ENCODE data around the gene KRTAP4-8.
"Not testable (repeated sequence)": the region's sequence is repeated elsewhere in the genome, so short reads cannot be mapped to it uniquely, and the experiment has no call there.

The KRTAP4-8 gene

DNA sequence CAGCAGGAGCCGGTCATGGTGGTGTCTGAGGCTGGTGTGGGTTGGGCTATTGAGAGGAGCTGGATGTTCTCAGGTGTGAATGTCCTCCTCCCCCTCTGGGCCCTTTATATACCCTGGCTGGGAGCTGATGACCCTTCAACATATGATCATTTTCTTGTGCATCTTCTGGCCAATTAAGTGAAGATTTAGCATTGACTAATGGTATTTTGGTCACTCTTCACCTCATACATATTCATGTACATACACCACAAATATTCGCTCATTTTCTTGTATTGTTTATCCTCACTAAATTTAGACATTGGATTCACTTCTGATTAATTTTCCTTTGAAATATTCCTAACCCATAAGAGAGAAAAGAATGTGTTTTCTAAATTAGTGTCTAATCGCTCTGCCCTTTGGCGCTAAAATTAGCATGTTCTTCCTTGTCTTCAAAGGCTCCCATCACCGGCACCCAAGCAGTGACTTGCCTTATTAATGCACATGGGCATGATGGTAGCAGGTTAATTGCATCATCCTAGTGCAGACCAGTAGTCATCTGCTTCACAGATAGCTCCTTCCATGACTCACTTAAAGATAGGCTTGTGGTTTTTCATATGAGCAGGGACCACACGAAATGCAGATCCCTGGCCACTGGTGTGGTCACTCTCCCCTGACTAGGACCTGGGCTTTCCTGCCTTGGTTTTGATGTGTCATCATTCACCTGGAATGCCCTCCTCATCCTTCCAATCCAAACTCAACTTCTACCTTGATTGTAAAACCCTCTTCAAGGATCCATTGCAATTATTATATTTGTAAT lies 31.9 kb downstream of the KRTAP4-8 start, which contains the start of gene KRTAP2-4:
KRTAP2-4 (minus strand) TSS at position 51 of the 796 bp plus-strand sequence; CDS start at position 17, 34 bp downstream.
- Histone ChIP-seq H2BK5ac (ENCODE audit: low read length) (no peak within 1 kb of the TSS), H3K27me3 (ENCODE audit: insufficient read depth, low read length, poor library complexity) (no peaks in the 10 kb centered on the region), H3K79me2 (ENCODE audit: control insufficient read depth, insufficient read depth, low read length) (no peaks in the 10 kb centered on the region), H3K79me1 (ENCODE audit: low read length) (no peaks in the 10 kb centered on the region), H3K9ac (ENCODE audit: low read length) (no peak within 1 kb of the TSS), H3K27ac (ENCODE audit: low read depth, low read length) (no peak within 1 kb of the TSS), H3K4ac (ENCODE audit: low read depth, low read length) (no peak within 1 kb of the TSS), H2BK120ac (ENCODE audit: low read depth, low read length) (no peak within 1 kb of the TSS), H3K18ac (ENCODE audit: low read length) (no peak within 1 kb of the TSS), H3K36me3 (ENCODE audit: control insufficient read depth, insufficient read depth, low read length) (no peaks in the 10 kb centered on the region), H4K8ac (ENCODE audit: low read depth, low read length) (no peak within 1 kb of the TSS), H3K23ac (ENCODE audit: low read length) (no peak within 1 kb of the TSS), H2BK15ac (replicated peaks; ENCODE audit: low read depth) (no peak within 1 kb of the TSS), H3K56ac (ENCODE audit: low read length) (no peak within 1 kb of the TSS), H2AK5ac (ENCODE audit: low read length) (no peak within 1 kb of the TSS), H3K4me1 (ENCODE audit: control insufficient read depth, low read depth, low read length) (no peaks in the 10 kb centered on the region), H4K5ac (ENCODE audit: low read length) (no peak within 1 kb of the TSS), H3K4me2 (ENCODE audit: low read length) (no peak within 1 kb of the TSS), H3K4me3 (ENCODE audit: low read length) (no peak within 1 kb of the TSS)
- no peak for DNase-seq
- WGBS (ENCODE audit: extremely low coverage, insufficient coverage, low lambda C conversion rate): no CpG with 5 or more reads among the region's 6 CpGs

- H3K27ac ChIP-seq (ENCODE audit: low read depth, low read length); H3K4me2 ChIP-seq (ENCODE audit: low read length); H2AK5ac ChIP-seq (ENCODE audit: low read length); H3K9ac ChIP-seq (ENCODE audit: low read length); H2BK120ac ChIP-seq (ENCODE audit: low read depth, low read length); H3K18ac ChIP-seq (ENCODE audit: low read length); H3K23ac ChIP-seq (ENCODE audit: low read length); H2BK5ac ChIP-seq (ENCODE audit: low read length); H3K4ac ChIP-seq (ENCODE audit: low read depth, low read length); H2BK15ac ChIP-seq (replicated peaks; ENCODE audit: low read depth); H3K56ac ChIP-seq (ENCODE audit: low read length); H3K27me3 ChIP-seq (ENCODE audit: insufficient read depth, low read length, poor library complexity); H3K4me1 ChIP-seq (ENCODE audit: control insufficient read depth, low read depth, low read length); H4K5ac ChIP-seq (ENCODE audit: low read length); DNase-seq; H3K4me3 ChIP-seq (ENCODE audit: low read length); H3K36me3 ChIP-seq (ENCODE audit: control insufficient read depth, insufficient read depth, low read length); H4K8ac ChIP-seq (ENCODE audit: low read depth, low read length); H3K79me1 ChIP-seq (ENCODE audit: low read length); H3K79me2 ChIP-seq (ENCODE audit: control insufficient read depth, insufficient read depth, low read length): not testable (repeated sequence)
- WGBS (ENCODE audit: extremely low coverage, insufficient coverage, low lambda C conversion rate): no CpG with 5 or more reads among the region's 16 CpGs
These were observed 32.8 kb downstream of the KRTAP4-8 start for GRCh38 chr17:41065016-41065689.

DNA sequence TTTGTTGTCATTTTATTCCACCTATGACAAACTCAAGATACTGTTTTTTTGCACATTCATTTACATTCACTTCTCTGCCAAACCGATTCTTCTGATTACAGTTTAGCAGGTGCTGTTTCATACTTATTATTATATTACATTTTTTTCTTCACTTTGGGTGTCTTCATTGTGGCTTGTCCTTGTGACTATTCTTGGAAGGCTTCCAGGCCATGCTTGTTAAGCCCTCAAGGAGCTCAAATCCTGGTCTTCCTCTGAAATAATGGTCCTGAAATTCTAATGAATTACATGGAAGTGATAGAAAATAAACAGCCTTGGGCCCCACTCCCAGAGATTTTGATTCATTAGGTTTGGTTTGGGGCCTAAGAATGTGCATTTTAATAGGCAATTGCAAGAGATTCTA lies 33.6 kb downstream of the KRTAP4-8 start:
- no peak overlapping the region for H4K8ac ChIP-seq (ENCODE audit: low read depth, low read length)
- H3K23ac ChIP-seq (ENCODE audit: low read length): no peak overlapping the region
- H3K4me3 ChIP-seq (ENCODE audit: low read length): no peak overlapping the region
- no peaks in the 10 kb centered on the region for H3K27me3 ChIP-seq (ENCODE audit: insufficient read depth, low read length, poor library complexity)
- no peaks in the 10 kb centered on the region for H3K79me2 ChIP-seq (ENCODE audit: control insufficient read depth, insufficient read depth, low read length)
- H2BK15ac ChIP-seq (replicated peaks; ENCODE audit: low read depth): no peak overlapping the region
- H3K79me1 ChIP-seq (ENCODE audit: low read length): no peaks in the 10 kb centered on the region
- no peak overlapping the region for H3K56ac ChIP-seq (ENCODE audit: low read length)
- H3K4me1 ChIP-seq (ENCODE audit: control insufficient read depth, low read depth, low read length): no peaks in the 10 kb centered on the region
- no peak overlapping the region for H4K5ac ChIP-seq (ENCODE audit: low read length)
- no peak overlapping the region for H2AK5ac ChIP-seq (ENCODE audit: low read length)
- no peak overlapping the region for H3K4ac ChIP-seq (ENCODE audit: low read depth, low read length)
- no peak overlapping the region for H3K9ac ChIP-seq (ENCODE audit: low read length)
- WGBS (ENCODE audit: extremely low coverage, insufficient coverage, low lambda C conversion rate): no CpG with 5 or more reads among the region's 1 CpG
- H3K27ac ChIP-seq (ENCODE audit: low read depth, low read length): no peak overlapping the region
- no peak overlapping the region for H2BK120ac ChIP-seq (ENCODE audit: low read depth, low read length)
- no peaks in the 10 kb centered on the region for H3K36me3 ChIP-seq (ENCODE audit: control insufficient read depth, insufficient read depth, low read length)
- no peak overlapping the region for H2BK5ac ChIP-seq (ENCODE audit: low read length)
- no peak overlapping the region for H3K18ac ChIP-seq (ENCODE audit: low read length)
- no peak for DNase-seq
- no peak overlapping the region for H3K4me2 ChIP-seq (ENCODE audit: low read length)

- Histone ChIP-seq H3K4me1 (ENCODE audit: control insufficient read depth, low read depth, low read length) (no peaks in the 10 kb centered on the region), H3K18ac (ENCODE audit: low read length) (no peak overlapping the region), H3K9ac (ENCODE audit: low read length) (no peak overlapping the region), H3K36me3 (ENCODE audit: control insufficient read depth, insufficient read depth, low read length) (no peaks in the 10 kb centered on the region), H3K23ac (ENCODE audit: low read length) (no peak overlapping the region), H3K4me2 (ENCODE audit: low read length) (no peak overlapping the region), H3K27me3 (ENCODE audit: insufficient read depth, low read length, poor library complexity) (no peaks in the 10 kb centered on the region), H3K4me3 (ENCODE audit: low read length) (no peak overlapping the region), H2AK5ac (ENCODE audit: low read length) (no peak overlapping the region), H4K8ac (ENCODE audit: low read depth, low read length) (no peak overlapping the region), H3K79me1 (ENCODE audit: low read length) (no peaks in the 10 kb centered on the region), H3K4ac (ENCODE audit: low read depth, low read length) (no peak overlapping the region), H2BK5ac (ENCODE audit: low read length) (no peak overlapping the region), H2BK120ac (ENCODE audit: low read depth, low read length) (no peak overlapping the region), H3K56ac (ENCODE audit: low read length) (no peak overlapping the region), H3K79me2 (ENCODE audit: control insufficient read depth, insufficient read depth, low read length) (no peaks in the 10 kb centered on the region), H3K27ac (ENCODE audit: low read depth, low read length) (no peak overlapping the region), H4K5ac (ENCODE audit: low read length) (no peak overlapping the region), H2BK15ac (replicated peaks; ENCODE audit: low read depth) (no peak overlapping the region)
- DNase-seq: no peak
- no CpG with 5 or more reads among the region's 4 CpGs for WGBS (ENCODE audit: extremely low coverage, insufficient coverage, low lambda C conversion rate)
These were observed 34.5 kb downstream of the KRTAP4-8 start for GRCh38 chr17:41063449-41063848.

DNA sequence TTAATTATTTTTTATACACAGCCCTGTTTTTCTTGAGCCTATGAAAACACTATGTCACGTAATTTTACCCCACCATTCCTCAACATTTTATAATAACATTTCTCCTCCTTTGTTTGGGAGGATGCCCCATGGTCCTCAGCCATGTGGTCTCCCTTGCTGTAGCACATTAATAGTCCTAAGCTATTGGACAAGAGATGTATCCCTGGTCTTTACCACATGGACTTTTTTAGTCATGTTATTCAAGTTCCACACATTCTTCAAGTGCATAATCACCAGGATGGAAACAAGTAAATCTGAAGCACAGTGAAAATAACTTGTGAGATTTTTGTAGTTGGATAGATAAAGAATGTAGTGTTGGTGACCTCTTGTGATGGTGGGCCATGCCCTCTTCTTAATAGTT lies 36.0 kb downstream of the KRTAP4-8 start:
- no peak overlapping the region for H3K18ac ChIP-seq (ENCODE audit: low read length)
- H3K79me1 ChIP-seq (ENCODE audit: low read length): no peaks in the 10 kb centered on the region
- H3K4me3 ChIP-seq (ENCODE audit: low read length): no peak overlapping the region
- no peak overlapping the region for H2BK120ac ChIP-seq (ENCODE audit: low read depth, low read length)
- peak; percentile 10 for DNase-seq
- no peaks in the 10 kb centered on the region for H3K79me2 ChIP-seq (ENCODE audit: control insufficient read depth, insufficient read depth, low read length)
- H2BK15ac ChIP-seq (replicated peaks; ENCODE audit: low read depth): no peak overlapping the region
- no peaks in the 10 kb centered on the region for H3K4me1 ChIP-seq (ENCODE audit: control insufficient read depth, low read depth, low read length)
- no peak overlapping the region for H3K4me2 ChIP-seq (ENCODE audit: low read length)
- no peak overlapping the region for H3K27ac ChIP-seq (ENCODE audit: low read depth, low read length)
- H3K27me3 ChIP-seq (ENCODE audit: insufficient read depth, low read length, poor library complexity): no peaks in the 10 kb centered on the region
- no peak overlapping the region for H3K4ac ChIP-seq (ENCODE audit: low read depth, low read length)
- H3K56ac ChIP-seq (ENCODE audit: low read length): no peak overlapping the region
- 100% methylated on average over 1 of the region's 1 CpG for WGBS (ENCODE audit: extremely low coverage, insufficient coverage, low lambda C conversion rate)
- no peaks in the 10 kb centered on the region for H3K36me3 ChIP-seq (ENCODE audit: control insufficient read depth, insufficient read depth, low read length)
- H4K5ac ChIP-seq (ENCODE audit: low read length): no peak overlapping the region
- H3K9ac ChIP-seq (ENCODE audit: low read length): no peak overlapping the region
- H2AK5ac ChIP-seq (ENCODE audit: low read length): no peak overlapping the region
- H4K8ac ChIP-seq (ENCODE audit: low read depth, low read length): no peak overlapping the region
- H3K23ac ChIP-seq (ENCODE audit: low read length): no peak overlapping the region
- no peak overlapping the region for H2BK5ac ChIP-seq (ENCODE audit: low read length)

All from mesendoderm (in vitro differentiated cells).